Stimulated activated CD4-positive, alpha-beta T cell treated with anti-CD3 and anti-CD28 coated beads, Interleukin-4, amount 100 ng/mL, for 1 hour (primary cell): ENCODE measurements around the gene GDPD1.
"Not testable (repeated sequence)": the region's sequence is repeated elsewhere in the genome, so short reads cannot be mapped to it uniquely, and the experiment has no call there.

Experiments used
- DNase-seq: peaks from one replicate; pipeline ENCODE4 v3.0.0-alpha.2; 2020

Gene GDPD1

DNA sequence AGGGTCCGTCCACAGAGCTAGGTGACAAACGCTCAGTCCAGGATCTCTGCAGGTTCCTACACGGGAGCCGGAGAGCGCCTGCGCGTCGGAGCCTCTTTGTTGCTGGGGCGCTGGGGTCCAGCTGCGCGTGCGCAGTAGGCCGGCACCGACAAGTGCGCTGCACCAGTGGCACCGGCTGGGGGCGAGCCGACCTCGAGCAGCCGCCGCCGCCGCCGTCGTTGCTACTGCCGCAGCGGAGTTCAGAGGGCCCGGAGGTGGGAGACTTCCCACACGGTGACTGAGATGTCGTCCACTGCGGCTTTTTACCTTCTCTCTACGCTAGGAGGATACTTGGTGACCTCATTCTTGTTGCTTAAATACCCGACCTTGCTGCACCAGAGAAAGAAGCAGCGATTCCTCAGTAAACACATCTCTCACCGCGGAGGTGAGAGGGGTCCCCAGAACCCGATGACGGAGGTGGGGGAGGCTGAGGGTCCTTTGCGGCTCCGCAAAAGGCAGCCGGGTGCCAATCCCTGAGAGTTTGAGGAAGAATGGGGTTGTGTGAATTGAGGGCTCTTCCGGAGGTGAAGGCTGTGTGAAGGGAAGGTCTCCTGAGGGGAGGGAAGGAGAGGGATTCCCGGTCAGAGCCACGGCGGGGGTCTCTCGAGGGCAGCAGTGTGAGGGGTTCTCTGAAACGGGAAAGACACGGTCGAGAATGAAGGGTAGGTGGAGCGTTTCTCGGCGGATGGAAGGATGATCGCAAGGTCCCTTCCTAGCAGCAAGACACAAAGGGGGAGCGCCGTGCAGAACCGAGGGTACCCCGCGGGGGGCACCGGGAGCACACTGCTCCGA is at the start of gene GDPD1:
TSS of gene GDPD1 (plus strand) at position 184 of the 831 bp plus-strand sequence. CDS start at position 283, 99 bp downstream.
- peak; percentile 98 for DNase-seq

DNA sequence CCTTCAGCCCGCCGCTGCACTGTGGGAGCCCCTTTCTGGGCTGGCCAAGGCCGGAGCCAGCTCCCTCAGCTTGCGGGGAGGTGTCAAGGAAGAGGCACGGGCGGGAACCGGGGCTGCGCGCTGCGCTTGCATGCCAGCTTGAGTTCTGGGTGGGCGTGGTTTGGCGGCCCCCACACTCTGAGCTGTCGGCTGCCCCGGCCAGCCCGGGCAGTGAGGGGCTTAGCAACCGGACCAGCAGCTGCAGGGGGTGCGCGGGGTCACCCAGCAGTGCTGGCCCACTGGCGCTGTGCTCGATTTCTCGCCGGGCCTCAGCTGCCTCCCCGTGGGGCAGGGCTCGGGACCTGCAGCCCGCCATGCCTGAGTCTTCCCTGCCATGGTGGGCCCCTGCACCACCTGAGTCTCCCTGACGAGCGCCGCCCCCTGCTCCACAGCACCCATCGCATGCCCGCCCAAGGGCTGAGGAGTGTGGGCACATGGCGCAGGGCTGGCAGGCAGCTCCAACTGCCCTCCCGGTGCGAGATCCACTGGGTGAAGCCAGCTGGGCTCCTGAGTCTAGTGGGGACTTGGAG is 47.8 kb upstream of the GDPD1 start:
- DNase-seq, result no peak

DNA sequence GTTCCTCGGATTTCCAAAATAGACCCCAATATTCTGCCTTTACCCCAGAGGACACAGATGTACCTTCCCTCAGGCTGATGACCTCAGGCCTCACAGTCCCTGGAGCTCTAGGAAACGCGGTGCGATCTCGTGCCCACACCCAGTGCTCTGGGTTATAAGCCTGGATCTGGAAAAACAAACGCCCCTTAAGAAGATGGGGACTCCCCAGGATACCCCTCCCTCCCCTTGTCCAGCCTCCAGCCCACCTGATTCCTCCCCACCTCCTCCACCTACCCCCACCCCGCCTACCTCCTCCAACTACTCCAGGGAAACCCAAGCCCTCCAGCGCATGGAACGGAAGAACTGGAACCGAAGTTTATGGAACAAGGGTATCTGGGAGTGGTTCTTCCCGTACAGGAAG is 45.6 kb upstream of the GDPD1 start:
- DNase-seq, result no peak

DNA sequence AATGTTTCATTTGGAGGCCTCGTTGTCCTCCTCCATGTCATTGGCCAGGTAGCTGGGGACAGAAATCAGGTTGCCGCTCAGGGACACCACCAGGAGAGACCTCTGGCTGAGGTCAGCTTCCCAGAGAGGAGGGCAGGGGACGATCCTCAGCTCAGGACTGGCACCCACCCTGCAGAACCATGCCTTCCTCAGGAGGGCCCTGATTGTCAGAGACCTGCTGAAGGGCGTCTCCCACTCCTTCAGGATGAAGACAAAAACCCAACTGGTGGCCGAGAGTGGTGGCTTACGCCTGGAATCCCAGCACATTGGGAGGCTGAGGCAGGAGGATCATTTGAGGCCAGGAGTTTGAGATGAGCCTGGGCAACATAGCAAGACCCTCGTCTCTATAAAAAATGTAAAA is 45.2 kb upstream of the GDPD1 start:
- DNase-seq, result no peak

DNA sequence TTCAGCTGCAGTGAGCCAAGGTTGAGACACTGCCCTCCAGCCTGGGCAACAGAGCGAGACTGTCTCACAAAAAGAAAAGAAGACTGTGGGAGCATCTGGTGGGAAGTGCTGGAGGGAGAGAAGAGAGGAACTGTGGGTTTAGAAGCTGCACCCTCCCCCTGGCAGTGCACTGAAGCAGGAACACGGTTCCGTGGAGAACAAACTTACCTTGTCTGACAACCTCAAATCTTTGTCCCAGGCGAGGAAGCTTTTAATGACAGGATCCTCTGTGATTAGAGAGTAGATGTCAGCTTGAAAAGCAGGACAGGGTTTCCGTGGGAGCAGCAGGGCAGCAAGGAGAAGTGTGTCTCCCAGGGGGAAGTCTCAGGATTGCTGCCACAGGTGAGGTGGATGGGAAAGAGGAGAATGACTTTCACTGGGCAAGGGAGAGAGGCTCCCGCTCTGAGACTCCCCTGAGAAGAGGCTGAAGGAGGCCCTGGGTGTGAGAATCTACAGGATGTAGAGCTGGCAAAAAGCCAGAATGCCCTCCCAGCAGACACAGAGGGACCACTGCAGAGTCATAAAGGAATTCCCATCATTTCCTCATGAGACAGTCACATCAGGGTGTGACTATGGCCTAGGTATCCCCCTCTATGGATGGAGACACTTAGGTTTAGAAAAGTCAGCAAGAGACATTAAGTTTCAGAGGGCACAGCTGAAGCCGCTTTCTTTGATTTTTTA is 41.9 kb upstream of the GDPD1 start:
- no peak for DNase-seq

DNA sequence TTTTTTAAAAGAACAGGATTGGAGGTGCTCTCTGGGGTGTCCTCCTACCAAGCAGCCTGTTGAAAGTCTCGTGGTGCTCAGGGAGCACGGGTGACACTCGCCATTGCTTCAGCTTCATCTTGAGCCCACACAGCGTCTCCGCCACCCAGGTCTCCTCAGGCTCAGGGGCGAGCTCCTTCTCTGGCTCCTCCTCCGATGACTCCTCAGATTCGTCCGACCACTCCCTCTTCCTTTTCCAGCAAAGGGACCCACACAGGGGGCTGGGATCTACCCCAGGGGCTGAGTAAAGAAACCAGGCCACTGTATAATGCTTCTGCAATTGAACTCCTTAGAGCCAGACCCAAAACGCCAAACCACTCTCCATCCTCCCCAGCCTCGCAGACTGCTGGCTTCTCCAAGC is 40.7 kb upstream of the GDPD1 start:
- DNase-seq, result not testable (repeated sequence)

DNA sequence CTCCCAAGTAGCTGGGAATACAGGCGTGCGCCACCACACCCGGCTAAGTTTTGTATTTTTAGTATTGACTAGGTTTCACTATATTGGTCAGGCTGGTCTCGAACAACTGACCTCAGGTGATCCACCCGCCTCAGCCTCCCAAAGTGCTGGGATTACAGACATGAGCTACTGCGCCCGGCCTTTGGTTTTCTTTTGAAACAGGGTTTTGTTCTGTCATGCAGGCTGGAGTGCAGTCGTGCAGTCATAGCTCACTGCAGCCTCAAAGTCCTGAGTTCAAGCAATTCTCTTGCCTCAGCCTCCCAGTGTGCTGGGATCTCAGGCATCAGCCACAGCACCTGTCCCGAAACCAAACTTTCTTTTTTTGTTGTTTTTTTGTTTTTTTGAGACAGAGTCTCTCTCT is 39.7 kb upstream of the GDPD1 start:
- no peak for DNase-seq

DNA sequence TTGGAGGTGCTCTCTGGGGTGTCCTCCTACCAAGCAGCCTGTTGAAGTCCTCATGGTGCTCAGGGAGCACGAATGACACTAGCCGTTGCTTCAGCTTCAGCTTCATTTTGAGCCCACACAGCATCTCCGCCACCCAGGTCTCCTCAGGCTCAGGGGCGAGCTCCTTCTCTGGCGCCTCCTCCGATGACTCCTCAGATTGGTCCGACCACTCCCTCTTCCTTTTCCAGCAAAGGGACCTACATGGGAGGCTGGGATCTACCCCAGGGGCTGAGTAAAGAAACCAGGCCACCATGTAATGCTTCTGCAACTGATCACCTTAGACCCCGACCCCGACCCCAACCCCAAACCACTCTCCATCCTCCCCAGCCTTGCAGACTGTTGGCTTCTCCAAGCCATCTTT is 38.8 kb upstream of the GDPD1 start:
- DNase-seq, result no peak

DNA sequence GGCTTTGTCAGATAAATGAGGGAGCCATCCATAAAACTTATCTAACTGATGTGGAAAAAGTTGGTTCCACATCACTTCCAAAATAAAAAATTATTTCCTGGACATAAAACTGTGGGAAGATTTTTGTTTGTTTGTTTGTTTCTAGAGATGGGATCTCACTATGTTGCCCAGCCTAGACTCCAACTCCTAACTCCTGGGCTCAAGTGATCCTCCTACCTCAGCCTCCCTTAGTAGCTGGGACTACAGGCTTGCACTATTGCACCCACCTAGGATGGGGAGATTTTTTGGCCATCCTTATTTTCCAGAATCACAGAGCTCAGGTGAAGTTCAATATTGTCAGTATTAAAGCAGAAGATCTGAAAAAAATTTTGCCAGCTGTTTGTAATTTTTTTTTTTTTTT is 34.3 kb upstream of the GDPD1 start:
- DNase-seq, result no peak

DNA sequence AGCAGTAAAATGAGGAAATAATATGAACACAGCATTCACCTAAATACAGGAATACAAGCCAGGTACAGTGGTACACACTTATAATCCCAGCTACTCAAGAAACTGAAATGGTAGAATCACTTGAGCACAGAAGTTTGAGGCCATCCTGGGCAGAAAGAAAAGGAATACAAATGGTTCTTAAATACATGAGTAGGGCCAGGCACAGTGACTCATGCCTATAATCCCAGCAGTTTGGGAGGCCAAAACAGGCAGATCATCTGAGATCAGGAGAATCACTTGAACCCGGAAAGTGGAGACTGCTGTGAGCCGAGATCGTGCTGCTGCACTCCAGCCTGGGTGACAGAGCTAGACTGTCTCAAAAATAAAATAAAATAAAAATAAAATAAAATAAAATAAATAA is 33.5 kb upstream of the GDPD1 start:
- DNase-seq, result no peak

DNA sequence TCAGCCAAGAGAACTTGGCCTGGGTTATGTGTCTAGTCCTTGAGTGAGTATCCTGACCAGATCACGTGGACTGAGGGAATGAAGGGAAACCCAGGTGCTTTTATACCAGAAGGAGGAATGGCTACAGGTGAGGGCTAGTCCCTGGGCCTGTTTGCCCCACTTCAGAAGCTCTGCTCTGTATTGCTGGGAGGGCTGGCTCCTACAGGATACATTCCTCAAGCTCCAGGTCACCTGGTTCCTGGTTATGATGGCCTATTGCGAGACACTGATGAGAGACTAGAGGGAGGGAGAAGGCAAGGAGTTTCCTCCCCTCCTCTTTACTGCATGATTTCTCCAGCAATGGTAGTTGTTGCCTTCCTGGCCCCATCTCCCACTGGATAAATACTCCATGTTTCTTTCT is 29.5 kb upstream of the GDPD1 start:
- no peak for DNase-seq

DNA sequence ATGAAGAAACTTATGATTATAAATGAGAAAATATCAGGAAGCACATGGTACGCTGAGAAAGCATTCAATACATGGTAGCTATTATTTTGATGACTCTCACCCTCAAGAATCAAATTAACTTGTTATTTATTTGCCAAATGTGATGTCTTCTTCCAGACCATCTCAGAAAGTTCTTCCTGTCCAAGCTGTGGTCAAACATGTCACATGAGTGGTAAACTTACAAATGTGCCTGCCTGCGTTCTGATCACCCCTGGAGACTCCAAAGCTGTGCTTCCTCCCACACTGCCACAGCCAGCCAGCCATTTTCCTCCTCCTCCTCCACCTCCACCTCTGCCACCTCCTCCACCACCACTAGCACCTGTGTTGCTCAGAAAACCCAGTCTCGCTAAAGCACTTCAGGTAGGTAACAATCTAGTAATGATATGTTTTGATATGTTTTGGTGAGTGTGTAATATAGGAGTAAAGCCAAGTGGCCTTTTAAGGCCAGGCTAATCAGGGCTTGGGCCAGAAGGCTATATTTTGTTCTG is 26.9 kb upstream of the GDPD1 start:
- DNase-seq, result no peak

DNA sequence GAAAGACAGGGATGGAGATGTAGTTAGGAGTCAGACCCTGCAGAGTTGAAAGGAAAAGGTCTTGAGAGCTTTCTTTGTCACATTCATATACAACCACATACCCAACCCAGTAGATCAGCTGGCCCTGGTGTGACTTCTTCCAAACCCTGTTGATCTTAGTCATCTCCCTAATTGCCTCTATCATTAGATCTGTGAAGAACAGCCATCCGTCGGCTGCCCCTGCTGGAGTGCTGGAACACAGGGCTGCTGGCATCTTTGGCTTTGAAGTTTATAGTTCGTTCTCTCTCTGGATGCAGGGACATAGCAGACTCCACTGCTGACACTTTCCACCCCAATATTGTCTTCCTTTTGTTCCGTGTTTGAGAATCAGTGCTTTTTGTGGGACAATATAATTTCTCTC is 20.9 kb upstream of the GDPD1 start:
- no peak for DNase-seq

DNA sequence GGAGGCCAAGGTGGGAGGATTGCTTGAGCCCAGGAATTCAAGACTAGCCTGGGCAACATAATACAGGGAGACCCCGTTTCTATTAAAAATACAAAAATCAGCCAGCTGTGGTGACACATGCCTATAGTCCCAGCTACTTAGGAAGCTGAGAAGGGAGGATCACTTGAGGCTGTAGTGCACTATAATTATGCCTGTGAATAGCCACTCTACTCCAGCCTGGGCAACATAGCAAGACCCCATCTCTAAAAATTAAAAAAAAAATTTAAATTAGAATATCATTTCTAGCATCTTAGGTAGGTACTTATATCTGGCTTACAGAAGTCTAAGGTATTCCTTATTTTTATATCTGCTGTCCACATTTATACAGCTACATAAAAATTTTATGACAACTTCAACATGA is 18.0 kb upstream of the GDPD1 start:
- no peak for DNase-seq

DNA sequence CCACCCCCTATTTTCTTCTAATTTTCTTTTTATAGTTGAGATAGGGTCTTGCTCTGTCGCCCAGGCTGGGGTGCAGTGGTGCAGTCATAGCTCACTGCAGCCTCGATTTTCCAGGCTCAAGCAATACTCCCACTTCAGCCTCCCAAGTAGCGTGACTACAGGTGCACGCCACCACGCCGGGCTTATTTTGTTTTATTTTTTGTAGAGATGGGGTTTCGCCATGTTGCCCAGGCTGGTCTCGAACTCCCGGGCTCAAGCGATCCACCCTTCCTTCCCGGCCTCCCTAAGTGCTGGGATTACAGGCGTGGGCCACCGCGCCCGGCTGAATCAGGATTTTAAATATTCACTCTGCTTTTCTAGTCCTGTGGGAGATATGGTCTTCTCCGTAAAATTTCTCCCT is 941 bp upstream of the GDPD1 start:
- DNase-seq, result no peak

DNA sequence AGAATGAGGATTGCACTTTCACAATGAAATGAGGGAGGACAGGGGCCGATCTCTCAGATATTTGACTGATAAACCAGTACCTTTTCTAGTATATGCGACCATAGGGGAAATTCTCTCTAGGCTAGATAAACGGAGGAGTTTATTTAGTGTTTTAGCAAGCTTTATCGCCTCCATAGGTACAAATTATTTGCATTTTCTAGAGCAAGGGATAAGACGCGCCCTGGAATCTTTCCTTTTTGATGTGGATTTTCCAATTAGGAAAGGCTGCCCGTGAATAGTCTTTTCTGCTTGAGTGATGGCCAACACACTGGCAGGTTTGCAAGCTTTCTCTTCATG is 351 bp upstream of the GDPD1 start:
- DNase-seq, result no peak

DNA sequence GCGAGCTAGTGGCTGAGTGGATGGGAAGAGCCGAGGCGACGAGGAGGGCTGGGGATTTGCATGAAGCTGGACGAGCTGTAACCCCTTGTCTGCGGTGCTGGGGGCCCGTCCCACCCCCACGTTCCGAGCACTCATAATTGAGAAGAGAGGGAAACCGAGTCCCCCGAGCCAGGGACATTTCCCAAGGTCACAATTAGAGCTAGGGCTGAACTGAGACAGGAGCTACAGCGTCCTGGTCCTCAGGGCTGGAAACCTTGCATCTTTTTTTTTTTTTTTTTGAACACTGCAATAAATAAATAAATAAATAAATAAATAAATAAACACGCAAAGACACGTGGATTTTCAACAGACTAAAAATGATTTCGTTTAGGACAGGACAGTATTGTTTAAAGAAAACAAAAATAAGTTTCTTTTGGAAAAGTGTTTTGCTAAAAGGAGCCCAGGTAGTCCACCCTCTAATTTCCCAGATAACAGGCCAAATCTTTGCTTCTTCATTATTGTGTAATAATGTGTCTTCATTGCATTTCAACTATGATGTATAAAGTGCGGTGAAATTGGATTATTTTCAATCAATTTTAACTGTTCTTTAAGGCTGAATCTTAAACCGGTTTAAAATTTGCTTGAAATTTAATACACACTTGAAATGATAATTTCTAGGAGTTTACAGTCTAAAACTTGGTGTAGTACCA is 992 bp downstream of the GDPD1 start:
- DNase-seq, result no peak

DNA sequence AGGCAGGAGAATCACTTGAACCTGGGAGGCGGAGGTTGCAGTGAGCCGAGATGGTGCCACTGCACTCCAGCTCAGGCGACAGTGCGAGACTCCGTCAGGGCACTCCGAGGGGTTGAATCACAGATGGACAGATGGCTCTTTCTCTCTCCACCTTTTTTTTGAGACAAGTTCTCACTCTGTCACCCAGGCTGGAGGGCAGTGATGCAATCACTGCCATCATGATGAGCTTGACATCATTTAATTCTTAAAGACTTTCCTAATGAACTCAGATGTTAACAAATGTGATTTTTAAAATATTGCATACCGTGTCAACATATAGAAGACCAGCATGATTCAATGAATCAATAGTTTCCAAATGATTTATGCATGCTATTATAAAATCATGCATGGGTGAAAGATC is 3.5 kb downstream of the GDPD1 start:
- DNase-seq, result no peak

DNA sequence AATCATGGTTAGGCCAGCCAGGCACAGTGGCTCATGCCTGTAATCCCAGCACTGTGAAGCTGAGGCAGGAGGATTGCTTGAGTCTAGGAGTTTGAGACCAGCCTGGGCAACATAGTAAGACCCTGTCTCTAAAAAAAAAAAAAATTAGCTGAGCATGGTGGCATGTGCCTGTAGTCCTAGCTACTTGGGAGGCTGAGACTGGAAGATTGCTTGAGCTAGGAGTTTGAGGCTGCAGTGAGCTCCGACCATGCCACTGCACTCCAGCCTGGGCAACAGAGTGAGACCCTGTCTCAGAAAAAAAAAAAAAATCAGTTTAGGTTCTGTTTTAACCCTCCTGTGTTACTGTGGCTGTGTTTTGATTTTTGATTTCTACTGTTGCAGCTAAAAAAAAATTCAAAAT is 8.3 kb downstream of the GDPD1 start:
- not testable (repeated sequence) for DNase-seq

DNA sequence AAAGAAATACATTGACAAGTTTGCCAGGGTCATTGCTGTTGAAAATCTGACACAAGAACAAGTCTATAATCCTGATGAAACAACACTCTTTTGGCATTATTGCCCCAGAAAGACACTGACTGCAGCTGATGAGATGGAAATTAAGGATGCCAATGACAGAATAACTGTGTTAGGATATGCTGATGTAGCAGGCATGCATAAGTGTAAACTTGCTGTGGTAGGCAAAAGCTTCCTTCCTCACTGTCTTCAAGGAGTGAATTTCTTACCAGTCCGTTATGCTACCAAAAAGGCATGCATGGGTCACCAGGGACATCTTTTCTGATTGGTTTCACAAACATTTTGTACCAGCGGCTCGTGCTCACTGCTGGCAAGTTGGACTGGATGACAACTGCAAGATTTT is 10.5 kb downstream of the GDPD1 start:
- no peak for DNase-seq

DNA sequence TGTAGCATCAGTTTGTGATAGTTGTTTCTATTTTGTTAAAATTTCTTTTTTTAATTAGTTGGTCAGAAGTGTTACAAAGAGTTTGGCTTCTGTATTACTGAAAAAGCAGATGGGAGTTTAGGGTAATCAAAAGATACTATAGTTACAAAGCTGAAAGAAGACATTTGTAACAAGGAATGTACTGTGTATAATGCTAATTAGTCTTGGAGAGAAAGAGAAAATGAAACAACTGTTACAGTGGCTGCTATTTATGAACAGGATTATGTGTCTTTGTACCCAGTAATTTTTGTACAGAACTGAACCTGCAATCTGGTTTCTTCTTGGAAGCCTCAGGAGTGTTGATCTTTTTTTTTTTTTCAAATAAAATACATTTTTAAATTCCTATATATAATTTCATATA is 14.3 kb downstream of the GDPD1 start:
- DNase-seq, result no peak

DNA sequence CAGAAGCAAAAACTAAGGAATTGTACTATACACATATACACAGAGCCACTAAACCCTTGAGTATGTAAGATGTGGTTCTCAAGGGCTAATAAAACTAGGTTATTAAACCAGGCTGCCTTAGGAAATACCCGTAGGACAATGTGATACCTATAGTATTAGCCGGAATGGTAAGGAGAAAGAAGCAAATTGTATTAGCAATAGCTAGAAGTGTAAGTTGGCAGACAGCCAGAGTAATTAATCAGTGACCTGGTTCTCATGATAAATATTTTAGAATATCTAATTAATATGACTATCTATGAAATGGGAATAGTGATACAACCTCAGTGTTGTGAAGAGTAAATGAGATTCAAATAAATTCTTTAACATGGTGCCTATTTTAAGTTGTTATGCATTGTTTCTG is 18.6 kb downstream of the GDPD1 start:
- no peak for DNase-seq

DNA sequence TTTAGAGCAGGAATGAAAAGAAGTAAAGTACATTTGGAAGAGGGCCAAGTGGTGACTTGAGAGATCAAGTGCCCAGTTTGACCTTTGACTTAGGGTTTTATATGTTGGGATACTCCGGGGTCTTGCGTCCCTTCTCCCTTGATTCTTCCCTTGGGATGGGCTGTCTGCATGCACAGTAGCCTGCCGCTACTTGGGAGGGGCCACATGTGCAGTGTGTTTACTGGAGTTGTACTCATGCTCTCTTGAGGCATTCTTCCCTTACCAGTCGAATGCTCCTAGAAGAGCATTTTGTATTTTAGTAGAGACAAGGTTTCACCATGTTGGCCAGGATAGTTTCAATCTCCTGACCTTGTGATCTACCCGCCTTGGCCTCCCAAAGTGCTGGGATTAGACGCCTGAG is 23.8 kb downstream of the GDPD1 start:
- DNase-seq, result no peak

DNA sequence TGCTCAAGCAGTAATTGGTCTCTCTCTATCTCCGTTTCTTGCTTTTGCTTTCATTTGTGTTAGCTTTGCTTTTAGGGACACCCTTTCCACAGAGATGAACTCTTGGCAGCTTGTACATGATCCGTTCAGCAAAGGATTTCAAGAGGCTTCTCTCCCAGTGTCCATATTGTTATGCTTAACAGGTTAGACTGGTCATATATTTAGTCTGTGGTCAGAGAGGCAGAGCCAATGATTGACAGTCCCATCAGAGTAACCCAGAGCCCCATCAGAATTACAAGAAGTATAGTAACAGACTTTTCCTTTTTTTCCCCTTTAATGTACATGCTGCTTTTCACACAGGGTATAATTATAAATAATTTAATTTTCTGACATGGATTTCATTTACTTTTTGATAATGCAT is 34.4 kb downstream of the GDPD1 start:
- no peak for DNase-seq
